Measurements from ENCODE around the gene TCAIM.

Gene TCAIM

GRCh38 chr3:44402548-44402947, 64.0 kb downstream of the TCAIM start:
- no peak overlapping the region for H3K27ac ChIP-seq
- no peak for TF ChIP-seq CTCF (conservative IDR thresholded peaks at IDR 0.05)

- no peak overlapping the region for H3K27ac ChIP-seq
- no peak for TF ChIP-seq CTCF (conservative IDR thresholded peaks at IDR 0.05)
Observed at GRCh38 chr3:44409640-44410410, 71.3 kb downstream of the TCAIM start.

- TF ChIP-seq CTCF (conservative IDR thresholded peaks at IDR 0.05) = no peak
- no peak overlapping the region for H3K27ac ChIP-seq
Observed at GRCh38 chr3:44411031-44411645, 72.6 kb downstream of the TCAIM start.

- no peak overlapping the region for H3K27ac ChIP-seq
- TF ChIP-seq CTCF (conservative IDR thresholded peaks at IDR 0.05) = no peak
Observed at GRCh38 chr3:44412365-44412764, 73.8 kb downstream of the TCAIM start.

- no peak for TF ChIP-seq CTCF (conservative IDR thresholded peaks at IDR 0.05)
- H3K27ac ChIP-seq = no peak overlapping the region
Observed at GRCh38 chr3:44414517-44415090, 76.0 kb downstream of the TCAIM start.

GRCh38 chr3:44415421-44415820, 76.9 kb downstream of the TCAIM start:
- TF ChIP-seq CTCF (conservative IDR thresholded peaks at IDR 0.05) = no peak
- H3K27ac ChIP-seq = no peak overlapping the region

Measured in VCaP (cell line).